ENCODE data around the gene SVOP. TPM values are rescaled to one million over a fixed set of nuclear protein-coding genes. Genes with fewer than 3 reads are reported as not detected.
"Not testable (repeated sequence)": the region's sequence is repeated elsewhere in the genome, so short reads cannot be mapped to it uniquely, and the experiment has no call there.

Gene SVOP
- total RNA-seq, 1 donor from 2014 or later = not detected

DNA sequence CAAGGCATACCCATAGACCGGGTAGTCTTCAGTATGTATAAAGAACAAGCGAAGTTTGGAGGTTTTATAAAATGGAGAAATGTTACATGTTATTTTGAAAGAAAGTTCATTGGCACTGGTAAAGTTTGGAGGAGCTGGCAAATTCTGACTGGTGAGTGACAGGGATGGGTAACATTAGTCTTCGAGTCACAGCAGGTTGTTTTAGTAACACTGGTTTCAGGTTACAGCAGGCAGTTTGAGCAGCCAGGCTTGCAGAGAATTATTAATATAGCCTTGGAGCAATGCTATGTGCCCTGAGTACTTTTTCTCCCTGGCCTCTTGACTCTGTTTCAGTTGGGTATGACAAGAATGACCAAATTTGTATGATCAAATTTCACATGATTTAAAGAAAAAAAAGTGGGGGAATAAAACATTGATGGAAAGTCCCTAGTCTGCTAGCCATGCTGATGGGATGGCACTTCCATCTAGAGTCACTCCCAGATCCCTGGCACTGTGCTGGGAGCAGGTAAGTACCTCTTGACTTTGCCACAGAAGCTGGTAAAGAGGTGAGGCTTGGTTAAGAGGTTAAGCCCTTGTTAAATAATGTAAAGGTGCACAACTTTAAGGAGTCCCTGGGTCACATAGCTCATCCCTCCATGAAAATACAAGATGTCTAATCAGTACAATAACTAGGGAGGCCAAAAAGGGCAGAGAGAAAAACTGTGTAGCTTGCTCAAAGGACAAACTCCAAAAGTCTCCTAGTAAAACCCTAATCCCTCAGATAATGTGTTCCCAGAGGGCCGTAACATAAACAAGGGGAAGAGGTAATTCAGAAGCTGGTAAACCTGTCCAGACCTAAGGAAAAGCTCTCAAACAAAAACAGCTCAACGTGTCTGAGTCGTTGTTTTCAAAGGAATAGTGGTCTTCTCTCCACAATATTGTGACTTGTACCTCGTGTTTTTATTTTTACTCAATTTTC, 12.7 kb upstream of the SVOP start:
- intact Hi-C loops (cut with micrococcal nuclease) = no loop called here

DNA sequence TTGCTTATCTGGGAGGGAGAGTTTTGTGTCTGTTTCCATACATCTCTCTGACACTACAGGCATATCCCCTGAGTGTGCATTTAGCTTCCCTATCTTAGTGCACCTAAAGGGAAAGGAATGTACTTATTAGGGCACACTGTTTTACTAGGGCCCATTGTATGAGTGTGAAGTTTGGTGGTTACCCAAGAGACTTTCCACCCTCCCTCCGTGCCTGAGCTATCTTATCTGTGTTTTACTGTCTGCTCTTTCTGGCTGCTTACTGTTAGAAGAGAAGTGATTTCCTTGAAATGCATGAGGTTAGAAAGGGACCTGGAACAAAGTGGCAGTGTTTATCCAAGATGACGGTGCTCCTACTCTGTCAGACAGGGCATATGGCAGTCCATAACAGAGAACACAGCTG, 8.5 kb upstream of the SVOP start:
- intact Hi-C loops (cut with micrococcal nuclease) = no loop called here

GRCh38 chr12:109028624-109029023, 7.8 kb upstream of the SVOP start:
- intact Hi-C loops (cut with micrococcal nuclease) = not testable (repeated sequence)

DNA sequence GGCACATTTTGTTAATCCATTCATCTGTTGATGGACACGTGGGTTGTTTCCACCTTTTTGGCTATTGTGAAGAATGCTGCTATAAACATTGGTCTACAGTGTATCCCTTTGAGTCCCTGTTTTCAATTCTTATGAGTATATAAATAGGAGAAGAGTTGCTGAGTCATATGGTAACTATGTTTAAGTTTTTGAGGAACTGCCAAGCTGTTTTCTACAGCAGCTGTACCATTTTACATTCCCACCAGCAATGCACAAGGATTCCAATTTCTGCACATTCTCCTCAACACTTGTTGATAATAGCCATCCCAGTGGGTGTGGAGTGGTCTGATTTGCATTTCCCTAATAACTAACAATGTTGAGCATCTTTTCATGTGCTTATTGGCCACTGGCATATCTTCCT, 6.9 kb upstream of the SVOP start:
- intact Hi-C loops (cut with micrococcal nuclease) = no loop called here

GRCh38 chr12:109020146-109020795, 597 bp downstream of the SVOP start:
- intact Hi-C loops (cut with micrococcal nuclease) = no loop called here

- intact Hi-C loops (cut with micrococcal nuclease) = no loop called here
These were observed 2.6 kb downstream of the SVOP start for GRCh38 chr12:109018296-109018695.

DNA sequence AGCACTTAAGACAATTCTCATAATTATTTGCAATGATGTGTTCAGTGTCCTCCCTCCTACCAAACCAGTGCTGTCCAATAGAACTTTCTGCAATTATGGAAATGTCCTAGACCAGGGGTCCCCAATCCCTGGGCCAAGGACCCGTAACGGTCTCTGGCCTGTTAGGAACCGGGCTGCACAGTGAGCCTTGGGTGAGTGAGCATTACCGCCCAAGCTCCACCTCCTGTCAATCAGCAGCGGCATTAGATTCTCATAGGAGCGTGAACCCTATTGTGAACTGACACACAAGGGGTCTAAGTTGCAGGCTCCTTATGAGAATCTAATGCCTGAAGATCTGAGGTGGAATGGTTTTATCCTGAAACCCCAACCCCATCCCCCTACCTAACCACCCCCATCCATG, 3.9 kb downstream of the SVOP start:
- intact Hi-C loops (cut with micrococcal nuclease) = no loop called here

DNA sequence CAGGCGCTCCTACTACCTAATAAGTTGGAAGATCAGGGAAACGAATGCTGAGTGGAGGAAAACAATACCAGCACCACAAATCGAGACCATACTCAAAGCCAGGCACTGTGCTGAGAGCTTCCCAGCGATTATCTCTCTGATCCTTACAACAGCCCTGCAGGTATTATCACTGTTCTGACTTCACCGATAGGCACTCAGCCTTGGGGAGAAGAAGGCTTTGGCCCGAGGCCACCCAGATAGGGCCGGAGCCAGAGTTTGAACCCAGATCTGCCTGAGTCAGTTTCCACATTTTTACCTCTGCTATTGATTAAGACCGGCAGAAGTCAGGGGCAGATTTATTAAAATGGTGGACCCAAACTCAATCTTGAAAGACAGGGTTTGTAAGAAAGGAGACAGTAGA, 4.9 kb downstream of the SVOP start:
- intact Hi-C loops (cut with micrococcal nuclease) = no loop called here

DNA sequence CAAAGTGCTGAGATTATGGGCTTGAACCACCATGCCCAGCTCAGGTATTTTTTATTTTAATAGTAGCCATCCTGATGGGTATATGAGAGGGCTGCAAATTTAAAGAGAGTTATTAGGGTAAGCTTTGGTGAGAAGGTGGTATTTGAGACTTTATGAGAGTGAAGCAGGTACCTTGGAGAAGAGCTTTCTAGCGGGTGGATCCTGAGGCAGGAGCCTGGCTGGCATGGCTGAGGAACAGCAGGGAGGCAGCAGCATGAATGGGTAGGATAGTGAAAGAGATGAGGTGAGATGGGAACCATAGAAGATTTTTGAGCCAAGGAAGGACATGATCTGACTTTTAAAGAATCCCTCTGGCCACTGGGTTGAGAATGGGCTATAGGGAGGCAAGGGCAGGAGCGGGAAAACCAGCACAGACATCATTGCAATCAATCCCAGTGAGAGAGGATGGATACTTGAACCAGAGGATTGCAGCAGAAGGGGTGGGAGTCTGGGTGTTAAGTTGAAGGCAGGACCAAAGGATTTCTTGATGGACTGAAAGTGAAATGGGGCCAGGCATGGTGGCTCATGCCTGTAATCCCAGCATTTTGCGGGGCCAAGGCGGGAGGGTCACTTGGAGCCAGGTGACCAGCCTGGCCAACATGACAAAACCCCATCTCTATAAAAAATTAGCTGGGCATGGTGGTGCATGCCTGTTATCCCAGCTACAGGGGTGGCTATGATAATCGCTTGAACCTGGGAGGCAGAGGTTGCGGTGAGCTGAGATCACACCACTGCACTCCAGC, 5.7 kb downstream of the SVOP start:
- intact Hi-C loops (cut with micrococcal nuclease) = no loop called here

- intact Hi-C loops (cut with micrococcal nuclease) = no loop called here
These were observed 10.6 kb downstream of the SVOP start for GRCh38 chr12:109010259-109010658.

- intact Hi-C loops (cut with micrococcal nuclease) = no loop called here
These were observed 11.1 kb downstream of the SVOP start for GRCh38 chr12:109009766-109010165.

DNA sequence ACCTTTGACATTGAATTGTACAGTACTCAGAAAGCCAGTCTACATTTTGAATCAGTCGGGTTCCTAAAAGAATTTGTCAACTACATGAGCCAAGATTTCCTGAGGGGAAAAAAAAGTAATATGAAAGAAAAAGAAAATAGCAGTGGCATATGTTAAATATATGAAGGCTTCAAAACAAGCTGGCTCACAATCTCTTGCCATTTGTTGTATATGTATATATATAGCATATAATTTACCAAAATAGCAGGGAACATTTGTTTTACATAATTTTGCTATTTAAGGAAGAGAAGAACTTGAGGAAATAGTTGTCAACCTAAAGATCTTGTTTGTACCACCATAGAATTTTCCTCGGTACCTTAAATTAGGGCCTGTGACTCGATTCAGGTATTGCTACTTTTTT, 16.9 kb downstream of the SVOP start:
- intact Hi-C loops (cut with micrococcal nuclease) = no loop called here

- intact Hi-C loops (cut with micrococcal nuclease) = no loop called here
These were observed 24.5 kb downstream of the SVOP start for GRCh38 chr12:108996320-108996719.

- intact Hi-C loops (cut with micrococcal nuclease) = no loop called here
These were observed 25.4 kb downstream of the SVOP start for GRCh38 chr12:108995370-108995992.

DNA sequence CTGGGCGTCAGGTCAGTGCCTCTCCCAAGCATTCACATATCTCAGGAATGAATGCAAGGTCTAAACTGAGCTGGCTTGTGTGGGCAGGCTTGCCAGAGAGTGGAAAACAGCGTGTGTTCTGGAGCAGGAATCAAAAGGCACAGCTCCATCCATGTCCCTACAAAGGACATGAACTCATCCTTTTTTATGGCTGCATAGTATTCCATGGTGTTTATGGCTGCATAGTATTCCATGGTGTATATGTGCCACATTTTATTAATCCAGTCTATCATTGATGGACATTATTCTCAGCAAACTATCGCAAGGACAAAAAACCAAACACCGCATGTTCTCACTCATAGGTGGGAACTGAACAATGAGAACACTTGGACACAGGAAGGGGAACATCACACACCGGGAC, 30.8 kb downstream of the SVOP start:
- intact Hi-C loops (cut with micrococcal nuclease) = not testable (repeated sequence)

DNA sequence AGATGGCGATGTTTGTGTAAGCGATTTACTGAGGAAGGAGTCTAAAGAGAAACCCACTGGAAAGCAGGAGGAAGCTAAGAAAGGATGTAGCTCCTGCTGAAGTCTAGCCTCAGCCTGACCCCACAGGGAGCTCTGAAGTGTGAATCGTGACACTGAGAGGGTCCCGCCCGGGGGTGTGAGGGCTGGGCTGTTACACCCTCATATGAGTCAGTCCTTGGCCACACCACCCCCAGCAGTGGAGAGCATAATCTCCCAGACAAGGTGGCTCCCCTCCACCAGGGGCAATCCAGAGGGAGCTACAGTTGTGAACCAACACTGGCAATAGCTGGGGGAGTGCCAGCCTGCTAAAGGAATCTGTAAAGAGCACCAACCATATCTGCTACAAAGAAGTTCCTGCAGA, 31.5 kb downstream of the SVOP start:
- intact Hi-C loops (cut with micrococcal nuclease) = no loop called here

GRCh38 chr12:108985750-108986149, 35.1 kb downstream of the SVOP start:
- intact Hi-C loops (cut with micrococcal nuclease) = no loop called here

DNA sequence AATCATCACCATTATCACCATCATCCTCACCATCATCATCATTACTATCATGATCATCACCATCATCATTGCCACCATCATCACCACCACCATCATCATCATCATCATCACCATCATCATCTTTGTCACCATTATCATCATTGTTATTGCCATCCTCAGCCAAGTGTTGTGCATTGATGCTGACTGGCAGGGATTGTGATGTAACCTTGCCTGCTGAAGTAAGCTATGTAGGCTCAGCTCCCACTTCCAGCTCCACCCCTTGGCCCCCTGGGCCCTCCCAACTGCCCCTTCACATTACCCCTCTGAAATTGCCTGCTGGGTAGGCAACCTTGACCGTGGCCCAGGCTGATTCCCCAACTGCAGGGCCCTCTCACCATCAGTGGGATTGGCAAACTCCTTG, 37.6 kb downstream of the SVOP start:
- intact Hi-C loops (cut with micrococcal nuclease) = no loop called here

DNA sequence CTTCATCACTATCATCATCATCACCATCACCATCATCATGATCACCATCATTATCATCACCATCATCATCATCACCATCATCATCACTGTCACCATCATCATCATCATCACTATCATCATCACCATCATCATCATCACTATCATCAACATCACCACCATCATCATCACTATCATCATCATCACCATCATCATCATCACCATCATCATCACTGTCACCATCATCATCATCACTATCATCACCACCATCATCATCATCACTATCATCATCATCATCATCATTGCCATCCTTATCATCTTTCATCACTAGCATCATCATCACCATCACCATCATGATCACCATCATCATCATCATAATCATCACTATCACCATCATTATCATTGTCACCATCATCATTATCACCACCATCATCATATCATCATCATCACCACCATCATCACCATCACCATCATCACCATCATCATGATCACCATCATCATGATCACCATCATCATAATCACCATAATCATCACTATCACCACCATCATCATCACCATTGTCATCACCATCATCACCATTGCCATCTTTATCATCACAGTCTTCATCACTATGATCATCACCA, 38.1 kb downstream of the SVOP start:
- intact Hi-C loops (cut with micrococcal nuclease) = no loop called here

GRCh38 chr12:108981835-108982234, 39.0 kb downstream of the SVOP start:
- intact Hi-C loops (cut with micrococcal nuclease) = no loop called here
